Naive thymus-derived CD4-positive, alpha-beta T cell (primary cell): ENCODE results near the gene PARD3B. TPM values are rescaled to one million over a fixed set of nuclear protein-coding genes. Genes with fewer than 3 reads are reported as not detected.

Source experiments
- ATAC-seq: fragments of 150-1000 bp; cut with Tn5 transposase; 2 replicates; pipeline ENCODE4 v1.10.0; 2021; ENCODE audit warnings: mild to moderate bottlenecking, moderate library complexity
- CTCF ChIA-PET: fragments of 350-600 bp; sonication (Branson Sonifier 250); formaldehyde crosslinking; loops from one replicate; lab custom pipeline; 2021; ENCODE audit warnings: antibody characterized with exemption; lab: Charles Lee
- POLR2A ChIA-PET: fragments of 350-600 bp; sonication (Branson Sonifier 250); formaldehyde crosslinking; loops from one replicate; lab custom pipeline; 2021; ENCODE audit warnings: antibody characterized with exemption, inconsistent platforms; lab: Charles Lee
- DNase-seq, 9 donors: peaks; one replicate each; pipeline versions ENCODE4 v3.0.0 to v3.0.0-alpha.2; 2020 to 2022; ENCODE audit warnings: mixed read lengths in 1 of 9
- H3K27ac ChIP-seq: one replicate; pipeline ENCODE4 v1.7.0; 2013; ENCODE audit warnings: mild to moderate bottlenecking, low read depth, low read length, moderate library complexity
- H3K27me3 ChIP-seq, 2 donors: one replicate each; pipeline ENCODE4 v1.7.0; 2013; ENCODE audit warnings: low read length in 2 of 2, mild to moderate bottlenecking in 2 of 2, moderate library complexity in 2 of 2; ENCODE audit not compliant: control insufficient read depth in 2 of 2, insufficient read depth in 2 of 2
- H3K36me3 ChIP-seq, 3 experiments: 1 replicate in 2 of 3; 2 replicates in 1 of 3; pipeline ENCODE4 v1.7.0; 2013; ENCODE audit warnings: low read length in 3 of 3, mild to moderate bottlenecking in 3 of 3, moderate library complexity in 1 of 3; ENCODE audit not compliant: insufficient read depth in 3 of 3, control insufficient read depth in 2 of 3
- H3K4me1 ChIP-seq, 2 donors: one replicate each; pipeline ENCODE4 v1.7.0; 2013; ENCODE audit warnings: low read length in 2 of 2, mild to moderate bottlenecking in 2 of 2, moderate library complexity in 1 of 2; ENCODE audit not compliant: control insufficient read depth in 2 of 2, insufficient read depth in 2 of 2
- H3K4me3 ChIP-seq: 2 replicates; pipeline ENCODE4 v1.7.0; 2013; ENCODE audit warnings: mild to moderate bottlenecking, low read length
- H3K9me3 ChIP-seq, 3 experiments: 1 replicate in 2 of 3; 2 replicates in 1 of 3; pipeline ENCODE4 v1.7.0; 2013; ENCODE audit warnings: low read length in 3 of 3; ENCODE audit not compliant: control insufficient read depth in 2 of 3
- H3K27ac Mint-ChIP-seq, 9 donors: one replicate each; pipeline ENCODE4 v1.8.0; 2020 to 2022; ENCODE audit warnings: mixed read lengths in 9 of 9, mild to moderate bottlenecking in 8 of 9, moderate library complexity in 5 of 9, inconsistent platforms in 2 of 9
- H3K27me3 Mint-ChIP-seq, 5 donors: one replicate each; pipeline ENCODE4 v1.8.0; 2021 to 2022; ENCODE audit warnings: mixed read lengths in 5 of 5, mild to moderate bottlenecking in 1 of 5
- H3K36me3 Mint-ChIP-seq, 5 donors: one replicate each; pipeline ENCODE4 v1.8.0; 2020 to 2022; ENCODE audit warnings: mixed read lengths in 5 of 5, mild to moderate bottlenecking in 3 of 5, inconsistent platforms in 1 of 5
- H3K4me1 Mint-ChIP-seq, 7 donors: one replicate each; pipeline ENCODE4 v1.8.0; 2020 to 2022; ENCODE audit warnings: mixed read lengths in 7 of 7, mild to moderate bottlenecking in 3 of 7, inconsistent platforms in 1 of 7
- H3K4me3 Mint-ChIP-seq, 10 donors: one replicate each; pipeline ENCODE4 v1.8.0; 2020 to 2022; ENCODE audit warnings: mild to moderate bottlenecking in 10 of 10, mixed read lengths in 10 of 10, moderate library complexity in 6 of 10, inconsistent platforms in 2 of 10
- H3K9me3 Mint-ChIP-seq, 11 donors: one replicate each; pipeline ENCODE4 v1.8.0; 2020 to 2022; ENCODE audit warnings: mixed read lengths in 11 of 11, mild to moderate bottlenecking in 4 of 11, inconsistent platforms in 1 of 11, moderate library complexity in 1 of 11
- intact Hi-C, 2 donors: fragments of 100-400 bp; cut with micrococcal nuclease; formaldehyde crosslinking; loops; one replicate each; pipeline ENCODE4 v1.15.1; 2023
- polyA plus RNA-seq, 2 donors: library from polyadenylated mRNA; unstranded; fragments of 300-500 nt; fragmentation: Illumina TruSeq; gene quantifications; one replicate each; pipeline ENCODE4 v1.2.3, GENCODE V29; 2021
- total RNA-seq, 6 experiments: library from RNA in 5 of 6; stranded (reverse) in 5 of 6; gene quantifications; 1 replicate in 5 of 6; 2 replicates in 1 of 6; pipeline ENCODE4 v1.2.3 and lab custom pipeline; 2021 to 2026

PARD3B gene
- total and polyA plus RNA-seq, 7 experiments from 2014 or later, result 0.22 to 4.0 (median 0.87) TPM

DNA sequence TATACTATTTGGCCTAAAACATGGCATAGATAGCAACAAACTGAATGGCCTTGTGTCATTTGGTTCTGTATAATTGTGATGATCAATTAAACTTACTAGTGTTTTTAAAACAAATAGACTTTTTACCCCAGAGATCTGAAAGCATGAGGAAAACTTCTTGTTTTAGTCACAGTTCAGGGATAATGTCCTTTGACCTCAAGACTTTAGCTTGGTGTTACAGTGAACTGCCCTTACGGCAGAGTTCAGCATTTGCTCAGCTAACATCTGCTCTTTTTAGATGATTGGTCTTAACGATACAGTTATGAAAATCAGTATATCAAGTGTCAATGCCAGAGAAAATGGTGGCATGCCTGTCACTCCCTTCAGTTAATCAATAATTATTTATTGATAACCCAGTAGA is 429.2 kb downstream of the PARD3B start:
- Mint-ChIP-seq H3K27me3 (no peaks in the 10 kb centered on the region), H3K27ac (no peak overlapping the region), H3K9me3 (peaks cover 0 to 26% (median 2%) of the 10 kb centered on the region in 11 donors), H3K4me3 (no peak overlapping the region), H3K36me3 (peaks cover 0 to 46% (median 5%) of the 10 kb centered on the region in 5 donors), H3K4me1 (peaks cover 22 to 44% (median 40%) of the 10 kb centered on the region in 7 donors)
- intact Hi-C loops, result no loop called here
- CTCF ChIA-PET, result no interaction called here
- Histone ChIP-seq H3K27me3 (peaks cover 0 to 3% of the 10 kb centered on the region in 2 donors), H3K9me3 (no peaks in the 10 kb centered on the region), H3K36me3 (no peaks in the 10 kb centered on the region), H3K27ac (no peak overlapping the region), H3K4me3 (no peak overlapping the region), H3K4me1 (peaks cover 7 to 26% of the 10 kb centered on the region in 2 donors)
- no peak for ATAC-seq
- POLR2A ChIA-PET, result interaction anchor here (0.6 to 1.2 kb wide), 2 partner anchors 11 to 1045 kb away, joined by 3 read pairs; no protein-coding TSS in a partner anchor
- no peak for DNase-seq

DNA sequence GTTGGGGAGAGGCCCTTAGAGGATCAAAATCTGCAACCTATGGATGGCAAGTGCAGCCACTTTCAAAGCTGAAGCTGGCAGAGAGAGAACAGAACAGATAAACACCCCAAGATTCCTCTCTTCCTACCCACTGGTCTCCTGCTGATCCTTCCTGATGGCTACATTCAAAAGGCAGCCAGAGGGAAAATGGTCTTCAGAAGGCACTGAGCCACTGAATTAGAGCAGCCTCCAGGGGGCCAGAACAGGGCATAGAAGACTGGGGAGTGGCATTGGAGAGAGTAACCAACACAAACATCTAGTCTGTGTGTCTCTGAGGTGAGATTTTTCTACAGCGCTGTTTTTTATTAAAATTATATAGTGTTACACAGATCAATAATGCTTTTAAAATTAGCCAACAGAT is 432.6 kb downstream of the PARD3B start:
- CTCF ChIA-PET, result no interaction called here
- Mint-ChIP-seq H3K9me3 (peaks cover 0 to 20% (median 4%) of the 10 kb centered on the region in 11 donors), H3K27me3 (no peaks in the 10 kb centered on the region), H3K4me3 (no peak overlapping the region), H3K36me3 (peaks cover 0 to 37% (median 5%) of the 10 kb centered on the region in 5 donors), H3K27ac (no peak overlapping the region), H3K4me1 (peaks cover 10 to 42% (median 31%) of the 10 kb centered on the region in 7 donors)
- Histone ChIP-seq H3K36me3 (no peaks in the 10 kb centered on the region), H3K4me1 (peaks cover 0 to 10% of the 10 kb centered on the region in 2 donors), H3K9me3 (no peaks in the 10 kb centered on the region), H3K4me3 (no peak overlapping the region), H3K27ac (no peak overlapping the region), H3K27me3 (peaks cover 0 to 3% of the 10 kb centered on the region in 2 donors)
- POLR2A ChIA-PET, result interaction anchor here (0.7 kb wide), 1 partner anchor 10 kb away, joined by 3 read pairs; no protein-coding TSS in a partner anchor
- intact Hi-C loops, result no loop called here
- DNase-seq (no peak), ATAC-seq (no peak)

GRCh38 chr2:204982303-204982702 is 437.0 kb downstream of the PARD3B start:
- intact Hi-C loops, result loop anchor here in 1 of 2 donors (1.0 to 10.0 kb wide), 4 partner anchors 10 to 288 kb away; no protein-coding TSS in a partner anchor
- Histone ChIP-seq H3K4me3 (no peak overlapping the region), H3K9me3 (no peaks in the 10 kb centered on the region), H3K4me1 (peaks cover 0 to 10% of the 10 kb centered on the region in 2 donors), H3K36me3 (no peaks in the 10 kb centered on the region), H3K27ac (no peak overlapping the region), H3K27me3 (no peaks in the 10 kb centered on the region)
- peaks cover 0 to 16% (median 0%) of the 10 kb centered on the region in 5 donors for H3K36me3 Mint-ChIP-seq
- H3K4me1 Mint-ChIP-seq, result peaks cover 5 to 43% (median 27%) of the 10 kb centered on the region in 7 donors
- peak overlapping the region in 4 of 10 donors; percentile 11 to 66 (median 24) for H3K4me3 Mint-ChIP-seq
- ChIA-PET POLR2A (interaction anchor here (0.6 to 1.8 kb wide), 5 partner anchors 8 to 26 kb away, joined by 3 to 13 read pairs (median 4); no protein-coding TSS in a partner anchor), CTCF (interaction anchor here (0.5 to 0.7 kb wide), 2 partner anchors 25 to 57 kb away, joined by 3 to 4 read pairs; no protein-coding TSS in a partner anchor)
- peaks cover 0 to 12% (median 5%) of the 10 kb centered on the region in 11 donors for H3K9me3 Mint-ChIP-seq
- H3K27ac Mint-ChIP-seq, result peak overlapping the region in 7 of 9 donors; percentile 15 to 70 (median 65)
- DNase-seq (no peak), ATAC-seq (peak; percentile 24)
- H3K27me3 Mint-ChIP-seq, result no peaks in the 10 kb centered on the region

DNA sequence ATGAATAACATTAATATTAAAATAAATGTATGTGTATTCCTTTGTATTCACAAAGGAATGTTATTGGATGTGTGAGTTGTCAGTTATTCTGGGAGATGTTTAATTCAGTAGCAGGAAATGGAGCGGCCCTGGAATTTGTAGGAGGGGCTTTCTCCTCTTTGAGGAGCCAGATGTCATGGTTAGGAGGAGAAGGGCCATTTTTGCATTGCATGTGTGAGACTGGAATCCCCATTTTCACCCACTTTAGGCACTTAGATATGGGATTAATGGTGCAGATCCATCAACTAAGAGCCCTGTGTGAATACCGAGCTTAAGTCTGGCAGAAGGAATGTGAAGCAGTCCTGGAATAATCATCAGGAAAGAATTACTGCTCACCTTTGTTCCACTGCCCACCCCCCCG is 439.2 kb downstream of the PARD3B start:
- ATAC-seq (no peak), DNase-seq (no peak)
- CTCF ChIA-PET, result interaction anchor here (1.2 kb wide), 1 partner anchor 13 kb away, joined by 4 read pairs; no protein-coding TSS in a partner anchor
- H3K4me3 Mint-ChIP-seq, result no peak overlapping the region
- H3K27me3 Mint-ChIP-seq, result peaks cover 0 to 3% (median 0%) of the 10 kb centered on the region in 5 donors
- H3K4me1 Mint-ChIP-seq, result peaks cover 5 to 52% (median 32%) of the 10 kb centered on the region in 7 donors
- Histone ChIP-seq H3K9me3 (no peaks in the 10 kb centered on the region), H3K27me3 (no peaks in the 10 kb centered on the region), H3K4me1 (peaks cover 0 to 10% of the 10 kb centered on the region in 2 donors), H3K36me3 (no peaks in the 10 kb centered on the region), H3K4me3 (no peak overlapping the region), H3K27ac (no peak overlapping the region)
- POLR2A ChIA-PET, result no interaction called here
- intact Hi-C loops, result loop anchor here in 1 of 2 donors (10.0 kb wide), 1 partner anchor 290 kb away; no protein-coding TSS in a partner anchor
- H3K36me3 Mint-ChIP-seq, result peaks cover 0 to 23% (median 0%) of the 10 kb centered on the region in 5 donors
- peaks cover 0 to 11% (median 2%) of the 10 kb centered on the region in 11 donors for H3K9me3 Mint-ChIP-seq
- no peak overlapping the region for H3K27ac Mint-ChIP-seq

- POLR2A ChIA-PET, result interaction anchor here (0.6 to 1.0 kb wide), 2 partner anchors 19 to 87 kb away, joined by 3 read pairs; no protein-coding TSS in a partner anchor
- DNase-seq (no peak), ATAC-seq (no peak)
- H3K27ac ChIP-seq, result no peak overlapping the region
- no peak overlapping the region for H3K27ac Mint-ChIP-seq
- H3K4me1 ChIP-seq, result peaks cover 0 to 8% of the 10 kb centered on the region in 2 donors
- H3K9me3 Mint-ChIP-seq, result peaks cover 0 to 11% (median 1%) of the 10 kb centered on the region in 11 donors
- CTCF ChIA-PET, result interaction anchor here (0.9 to 1.5 kb wide), 2 partner anchors 16 to 21 kb away, joined by 3 to 4 read pairs; no protein-coding TSS in a partner anchor
- H3K27me3 Mint-ChIP-seq, result peaks cover 0 to 3% (median 0%) of the 10 kb centered on the region in 5 donors
- H3K4me3 ChIP-seq, result no peak overlapping the region
- intact Hi-C loops, result loop anchor here in 1 of 2 donors (5.0 to 10.0 kb wide), 2 partner anchors 46 to 292 kb away; no protein-coding TSS in a partner anchor
- peaks cover 5 to 40% (median 27%) of the 10 kb centered on the region in 7 donors for H3K4me1 Mint-ChIP-seq
- no peaks in the 10 kb centered on the region for H3K36me3 ChIP-seq
- H3K27me3 ChIP-seq, result no peaks in the 10 kb centered on the region
- no peak overlapping the region for H3K4me3 Mint-ChIP-seq
- no peaks in the 10 kb centered on the region for H3K9me3 ChIP-seq
- H3K36me3 Mint-ChIP-seq, result peaks cover 0 to 20% (median 0%) of the 10 kb centered on the region in 5 donors
Observed at GRCh38 chr2:204986641-204987040, 441.4 kb downstream of the PARD3B start.

DNA sequence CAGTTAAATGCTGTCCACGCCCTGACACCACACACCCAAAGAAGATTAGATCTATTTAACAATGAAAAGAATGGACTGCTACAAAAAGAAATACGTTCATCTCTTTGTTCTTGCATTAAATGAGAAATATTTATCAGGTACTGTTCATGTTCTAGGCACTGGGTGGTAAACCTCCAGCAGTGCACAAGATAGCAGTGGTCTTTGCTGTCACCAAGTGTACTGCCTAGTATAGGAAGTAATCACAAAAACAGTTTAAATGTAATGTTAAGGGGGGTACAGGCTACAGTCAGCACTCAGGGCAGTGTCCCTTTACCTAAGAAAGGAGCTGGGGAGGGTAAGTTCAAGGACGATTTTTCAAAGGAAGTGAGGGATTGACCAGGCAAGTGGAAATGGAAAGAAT is 443.6 kb downstream of the PARD3B start:
- H3K4me1 Mint-ChIP-seq, result peaks cover 0 to 20% (median 6%) of the 10 kb centered on the region in 7 donors
- H3K4me1 ChIP-seq, result no peaks in the 10 kb centered on the region
- H3K4me3 Mint-ChIP-seq, result no peak overlapping the region
- no peaks in the 10 kb centered on the region for H3K36me3 ChIP-seq
- CTCF ChIA-PET, result interaction anchor here (0.6 to 0.7 kb wide), 2 partner anchors 17 to 26 kb away, joined by 3 read pairs; no protein-coding TSS in a partner anchor
- H3K27ac Mint-ChIP-seq, result peak overlapping the region in 2 of 9 donors; percentile 15 to 17
- H3K27me3 ChIP-seq, result no peaks in the 10 kb centered on the region
- H3K9me3 Mint-ChIP-seq, result peaks cover 0 to 11% (median 0%) of the 10 kb centered on the region in 11 donors
- intact Hi-C loops, result loop anchor here in 1 of 2 donors (1.0 to 10.0 kb wide), 3 partner anchors 43 to 294 kb away; no protein-coding TSS in a partner anchor
- peaks cover 0 to 14% (median 0%) of the 10 kb centered on the region in 5 donors for H3K36me3 Mint-ChIP-seq
- peaks cover 0 to 3% (median 0%) of the 10 kb centered on the region in 5 donors for H3K27me3 Mint-ChIP-seq
- POLR2A ChIA-PET, result interaction anchor here (1.4 kb wide), 1 partner anchor 13 kb away, joined by 4 read pairs; no protein-coding TSS in a partner anchor
- DNase-seq (no peak), ATAC-seq (no peak)
- no peak overlapping the region for H3K4me3 ChIP-seq
- H3K27ac ChIP-seq, result no peak overlapping the region
- H3K9me3 ChIP-seq, result no peaks in the 10 kb centered on the region
